T-helper 1 cell treated with Interleukin-12 subunit alpha and Interleukin-12 subunit beta and Interleukin-4 antibody, amounts not matched to agents 30 μg/mL and 1 μg/mL, for 36 hours (primary cell): Measurements from ENCODE around the gene PAM.
A peak's percentile ranks its signal among the peaks of the same experiment; 100 is the strongest.

Source experiments
- H3K27ac Mint-ChIP-seq: one replicate; pipeline ENCODE4 v1.8.0; 2021; ENCODE audit warnings: mild to moderate bottlenecking, mixed read lengths
- H3K27me3 Mint-ChIP-seq: one replicate; pipeline ENCODE4 v1.8.0; 2021; ENCODE audit warnings: low read depth, mixed read lengths
- H3K36me3 Mint-ChIP-seq: one replicate; pipeline ENCODE4 v1.8.0; 2021; ENCODE audit warnings: low read depth, mixed read lengths
- H3K4me1 Mint-ChIP-seq: one replicate; pipeline ENCODE4 v1.8.0; 2021; ENCODE audit warnings: low read depth, mixed read lengths
- H3K4me3 Mint-ChIP-seq: one replicate; pipeline ENCODE4 v1.8.0; 2021; ENCODE audit warnings: mild to moderate bottlenecking, moderate library complexity, mixed read lengths
- H3K9me3 Mint-ChIP-seq: one replicate; pipeline ENCODE4 v1.8.0; 2021; ENCODE audit warnings: mixed read lengths

Gene PAM

DNA sequence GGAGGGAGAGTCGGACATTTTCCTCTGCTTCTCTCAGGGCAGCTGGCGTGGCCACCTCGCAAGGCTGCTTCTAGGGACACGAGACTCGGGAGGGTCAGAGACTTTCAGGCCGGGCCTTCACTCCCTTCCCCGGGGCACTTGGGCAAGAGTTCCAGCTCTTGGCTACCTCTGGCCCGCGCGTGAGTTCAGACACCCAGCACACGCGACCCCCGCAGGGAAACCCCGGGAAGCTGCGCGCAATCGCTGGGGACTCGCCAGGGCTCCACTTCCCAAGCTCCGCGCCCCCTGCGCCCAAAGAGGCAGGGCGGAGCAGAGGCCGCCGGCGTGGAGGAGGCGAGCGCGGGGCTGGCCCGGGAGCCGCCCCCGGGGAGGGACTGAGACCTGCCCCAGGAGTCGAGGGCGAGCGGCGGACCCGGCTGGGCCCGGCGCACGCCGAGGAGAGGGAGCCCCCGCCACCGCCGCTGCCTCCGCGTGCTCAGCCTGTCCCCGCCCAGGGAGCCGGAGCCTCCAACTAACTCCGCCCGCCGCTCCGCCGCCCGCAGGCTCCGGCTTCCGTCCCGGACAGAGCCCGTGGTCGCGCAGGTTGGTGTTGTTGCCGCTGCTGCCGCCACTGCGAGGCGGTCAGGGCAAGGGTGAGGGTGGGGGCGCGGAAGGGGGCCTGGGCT, at the start of gene PAM:
Gene PAM, plus strand, starts transcription at position 539 of the 665 bp plus-strand sequence. CDS start 110,891 bp downstream, outside the sequence.
- peaks cover 1% of the 10 kb centered on the region for H3K36me3 Mint-ChIP-seq
- peak within 1 kb of the TSS; percentile 94 for H3K4me3 Mint-ChIP-seq
- peak within 1 kb of the TSS; percentile 92 for H3K27ac Mint-ChIP-seq
- peaks cover 14% of the 10 kb centered on the region for H3K27me3 Mint-ChIP-seq
- no peaks in the 10 kb centered on the region for H3K9me3 Mint-ChIP-seq
- H3K4me1 Mint-ChIP-seq = peaks cover 32% of the 10 kb centered on the region

DNA sequence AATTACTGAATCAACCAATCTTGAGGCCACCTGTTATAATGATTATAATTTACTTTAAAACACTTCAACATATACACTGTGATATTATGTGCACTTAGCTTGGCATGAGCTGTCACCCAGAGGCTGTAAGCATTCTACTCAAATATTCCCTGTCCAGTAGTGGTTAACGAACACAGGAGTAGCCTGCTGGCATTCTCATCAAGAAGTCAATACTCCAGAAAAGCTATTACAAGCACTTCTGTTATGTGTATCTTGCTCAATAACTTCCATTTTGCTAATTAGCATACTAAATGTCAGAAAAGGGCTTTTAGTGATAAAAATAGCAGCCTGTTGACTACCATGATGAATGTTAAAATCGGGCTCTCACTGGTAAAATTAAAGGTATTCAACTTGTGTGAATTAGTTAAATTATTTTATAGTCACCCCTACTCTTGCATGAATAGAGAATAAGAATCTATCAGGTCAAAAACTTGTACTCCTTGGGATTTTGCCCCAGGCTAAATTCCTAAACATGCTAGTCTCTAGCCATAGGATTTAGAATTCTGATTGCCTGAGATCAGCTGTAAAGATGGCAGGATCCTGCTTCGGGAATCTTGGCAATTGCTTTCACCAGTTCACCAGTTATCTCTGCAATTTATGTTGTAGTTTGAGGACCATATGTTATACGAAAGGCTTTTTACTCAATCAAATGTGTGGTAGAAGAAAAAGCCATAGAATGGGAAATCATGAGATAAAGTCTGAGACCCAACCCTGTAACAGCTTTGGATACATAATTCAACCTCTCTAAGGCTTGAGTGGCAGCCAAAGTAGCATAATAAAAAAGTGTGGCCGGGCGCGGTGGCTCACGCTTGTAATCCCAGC, 43.4 kb upstream of the PAM start:
- Mint-ChIP-seq H3K36me3 (no peaks in the 10 kb centered on the region), H3K27me3 (peaks cover 9% of the 10 kb centered on the region), H3K4me3 (no peak overlapping the region), H3K9me3 (no peaks in the 10 kb centered on the region), H3K4me1 (no peaks in the 10 kb centered on the region), H3K27ac (no peak overlapping the region)

DNA sequence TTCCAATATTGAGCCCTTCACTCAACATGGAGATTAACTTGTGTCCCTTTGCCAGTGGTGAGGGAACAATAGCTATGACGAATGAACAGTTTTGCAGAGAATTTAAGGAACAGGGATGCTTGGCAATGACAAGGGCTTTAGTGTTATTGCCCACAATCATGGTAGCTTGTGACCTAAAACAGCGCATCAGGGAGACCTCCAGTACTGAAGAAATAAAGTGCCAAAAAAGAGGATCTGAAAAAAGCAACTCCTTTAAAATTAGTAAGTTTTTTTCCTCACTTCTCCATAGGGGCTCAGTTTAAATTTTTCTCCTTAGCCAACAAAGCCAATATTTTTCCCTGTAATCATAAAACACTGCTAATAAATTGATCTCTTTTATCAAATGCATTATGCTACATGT, 41.8 kb upstream of the PAM start:
- Mint-ChIP-seq H3K36me3 (no peaks in the 10 kb centered on the region), H3K9me3 (no peaks in the 10 kb centered on the region)

DNA sequence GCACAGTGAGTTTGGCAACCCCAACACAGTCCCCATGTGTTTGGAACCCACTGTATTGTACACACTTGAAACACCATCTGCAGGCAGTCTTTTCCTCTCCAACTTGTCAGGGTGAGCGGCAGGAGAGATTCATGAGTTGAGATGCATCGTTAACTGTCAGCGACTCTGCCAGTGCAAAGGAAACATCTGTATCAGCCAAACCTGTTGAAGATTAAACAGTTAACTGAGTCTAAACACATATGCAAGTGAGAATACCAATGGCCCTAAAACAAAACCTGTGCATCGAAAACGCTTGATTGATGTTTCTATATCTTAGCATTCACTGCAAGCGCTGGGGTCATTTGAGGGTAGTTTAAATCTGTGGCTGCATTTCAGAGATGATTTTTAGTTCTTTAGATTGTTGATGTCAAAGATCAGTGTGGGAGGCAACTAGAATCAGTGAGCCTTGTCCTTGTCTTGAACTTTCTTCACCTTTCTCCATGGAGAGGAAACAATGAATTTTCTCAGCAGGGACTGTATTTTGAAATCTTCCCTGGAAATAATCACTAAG, 41.3 kb upstream of the PAM start:
- H3K27me3 Mint-ChIP-seq = peaks cover 5% of the 10 kb centered on the region
- no peaks in the 10 kb centered on the region for H3K9me3 Mint-ChIP-seq
- no peaks in the 10 kb centered on the region for H3K36me3 Mint-ChIP-seq
- no peak overlapping the region for H3K4me3 Mint-ChIP-seq
- H3K27ac Mint-ChIP-seq = no peak overlapping the region
- H3K4me1 Mint-ChIP-seq = no peaks in the 10 kb centered on the region

More for the DNA sequence above, 41.8 kb upstream of the PAM start:
- H3K27me3 Mint-ChIP-seq = peaks cover 5% of the 10 kb centered on the region
- H3K4me3 Mint-ChIP-seq = no peak overlapping the region
- no peak overlapping the region for H3K27ac Mint-ChIP-seq
- no peaks in the 10 kb centered on the region for H3K4me1 Mint-ChIP-seq

DNA sequence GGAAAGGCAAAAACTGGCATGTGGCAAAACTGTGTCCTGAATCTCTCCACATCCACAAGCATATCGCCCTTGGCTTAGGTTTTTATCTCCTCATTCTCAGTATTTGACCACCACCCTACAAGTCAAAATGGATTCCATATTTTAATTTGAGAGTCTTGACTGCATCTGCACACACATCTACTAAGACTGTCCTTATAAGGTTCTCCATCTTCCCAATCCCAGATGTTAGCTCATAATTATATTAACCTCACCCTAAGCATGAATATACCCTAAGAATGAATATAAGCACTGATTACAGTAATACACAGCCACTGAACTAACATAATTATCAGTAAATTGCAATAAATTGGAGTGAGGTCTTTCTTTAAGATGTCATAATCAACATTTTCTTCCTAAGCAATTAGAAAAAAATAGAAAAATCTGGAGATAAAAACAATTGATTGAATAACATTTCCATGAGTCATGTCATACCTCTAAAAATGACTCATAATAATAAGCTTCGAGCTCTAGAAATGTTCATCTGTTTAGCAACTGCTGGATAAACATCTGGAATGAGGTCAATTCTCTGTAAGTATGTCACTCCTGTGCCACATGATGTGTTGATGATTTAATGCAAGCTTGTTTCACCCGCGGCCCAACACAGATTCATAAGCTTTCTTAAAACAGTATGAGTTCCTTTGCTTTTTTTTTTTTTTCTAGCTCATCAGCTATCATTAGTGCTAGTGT, 39.9 kb upstream of the PAM start:
- Mint-ChIP-seq H3K36me3 (no peaks in the 10 kb centered on the region), H3K4me1 (no peaks in the 10 kb centered on the region), H3K27me3 (peaks cover 11% of the 10 kb centered on the region), H3K27ac (no peak overlapping the region), H3K9me3 (no peaks in the 10 kb centered on the region), H3K4me3 (no peak overlapping the region)

DNA sequence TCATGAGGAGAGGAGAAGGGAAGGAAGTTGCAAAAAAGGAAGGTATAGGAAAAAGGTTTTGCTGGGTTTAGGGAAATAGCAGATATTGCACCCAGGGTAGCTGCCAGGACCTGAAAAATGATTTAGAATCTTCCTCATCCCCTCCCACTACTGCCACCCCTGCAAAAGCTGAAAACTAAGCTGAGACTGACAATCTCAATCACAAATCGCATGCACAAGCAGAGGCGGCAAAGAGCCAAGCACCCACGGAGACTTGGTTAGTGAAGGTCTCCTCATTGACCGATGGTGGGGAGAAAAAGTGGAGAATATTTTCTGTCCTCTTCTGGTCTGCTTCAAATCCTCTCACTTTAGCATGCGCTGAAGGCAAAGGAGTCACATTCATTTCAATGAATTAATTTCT, 39.1 kb upstream of the PAM start:
- peaks cover 11% of the 10 kb centered on the region for H3K27me3 Mint-ChIP-seq
- H3K4me1 Mint-ChIP-seq = no peaks in the 10 kb centered on the region
- H3K4me3 Mint-ChIP-seq = no peak overlapping the region
- no peak overlapping the region for H3K27ac Mint-ChIP-seq
- no peaks in the 10 kb centered on the region for H3K36me3 Mint-ChIP-seq
- no peaks in the 10 kb centered on the region for H3K9me3 Mint-ChIP-seq

DNA sequence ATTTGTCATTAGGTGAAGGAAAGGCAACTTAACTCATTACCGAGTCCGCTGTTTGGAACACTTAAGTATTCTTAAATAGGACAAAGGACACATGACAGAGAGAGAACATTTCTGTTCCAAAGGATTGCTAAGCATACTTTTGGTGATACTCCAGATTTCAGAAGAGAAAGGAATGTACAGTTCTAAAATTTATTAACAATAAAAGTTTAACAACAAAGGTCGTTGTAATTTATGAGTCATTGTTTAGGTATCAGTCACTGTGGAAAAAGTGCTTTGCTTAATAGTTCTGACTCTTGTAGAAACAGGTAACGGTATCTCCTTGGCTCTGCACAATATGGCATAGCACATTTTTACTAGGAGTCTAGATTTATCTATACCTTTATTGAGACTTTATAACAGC, 36.3 kb upstream of the PAM start:
- H3K4me3 Mint-ChIP-seq = no peak overlapping the region
- no peaks in the 10 kb centered on the region for H3K36me3 Mint-ChIP-seq
- H3K27ac Mint-ChIP-seq = no peak overlapping the region
- H3K9me3 Mint-ChIP-seq = peaks cover 7% of the 10 kb centered on the region
- peaks cover 18% of the 10 kb centered on the region for H3K27me3 Mint-ChIP-seq
- H3K4me1 Mint-ChIP-seq = no peaks in the 10 kb centered on the region

DNA sequence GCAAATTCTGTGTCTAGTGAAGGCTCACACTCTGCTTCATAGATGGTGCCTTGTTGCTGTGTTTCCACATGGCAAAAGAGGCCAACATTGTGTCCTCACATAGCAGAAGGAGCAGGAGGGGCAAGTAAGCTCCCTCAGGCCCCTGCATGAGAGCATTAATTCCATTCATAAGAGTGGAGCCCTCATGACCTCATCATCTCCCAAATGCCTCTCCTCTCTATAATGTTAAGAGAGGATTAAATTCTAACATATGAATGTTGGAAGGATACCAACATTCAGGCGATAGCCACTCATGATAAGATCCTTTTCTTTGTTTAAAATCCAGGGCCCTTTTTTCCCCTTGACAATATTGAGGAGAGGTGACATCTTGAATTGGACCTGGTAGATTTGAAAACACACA, 35.2 kb upstream of the PAM start:
- Mint-ChIP-seq H3K4me3 (no peak overlapping the region), H3K27ac (no peak overlapping the region), H3K36me3 (no peaks in the 10 kb centered on the region), H3K27me3 (peaks cover 20% of the 10 kb centered on the region), H3K9me3 (peaks cover 7% of the 10 kb centered on the region), H3K4me1 (no peaks in the 10 kb centered on the region)

DNA sequence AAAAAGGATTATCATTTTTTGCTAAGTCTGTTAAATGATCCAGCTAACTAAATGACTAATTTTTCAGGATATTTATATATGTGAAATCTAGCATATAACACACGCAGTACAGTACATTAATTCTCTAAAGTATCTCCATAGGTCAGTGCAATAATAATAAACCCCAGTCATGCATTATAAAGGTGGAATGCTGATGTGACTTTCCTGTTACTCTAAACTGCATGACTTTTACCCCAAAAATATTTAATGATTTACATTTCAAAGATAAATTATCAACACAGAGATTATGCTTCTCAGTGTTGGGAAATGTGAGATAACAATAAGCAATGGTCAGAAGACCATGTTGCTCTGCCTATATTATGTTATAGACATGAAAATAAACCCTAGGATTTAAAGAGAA, 34.1 kb upstream of the PAM start:
- Mint-ChIP-seq H3K4me3 (no peak overlapping the region), H3K9me3 (peaks cover 7% of the 10 kb centered on the region), H3K4me1 (no peaks in the 10 kb centered on the region), H3K27me3 (peaks cover 25% of the 10 kb centered on the region), H3K36me3 (no peaks in the 10 kb centered on the region), H3K27ac (no peak overlapping the region)

DNA sequence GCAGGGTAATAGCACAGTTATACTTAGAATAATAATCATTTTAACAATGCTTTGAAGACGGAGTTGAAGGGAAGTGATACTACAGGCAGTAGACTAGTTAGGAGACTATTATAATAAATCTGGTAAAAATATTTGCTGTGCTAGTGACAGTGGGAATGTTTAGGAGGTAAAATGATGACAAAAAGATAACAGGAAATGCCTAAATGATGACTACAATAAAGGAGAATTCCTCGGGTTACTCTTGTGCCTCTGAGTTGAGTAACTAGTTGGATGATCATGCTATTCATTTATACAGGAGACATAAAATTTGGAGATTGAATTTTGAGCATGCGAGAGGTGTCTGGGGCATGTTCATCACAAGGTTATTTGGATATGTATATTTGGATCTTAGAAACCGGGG, 32.2 kb upstream of the PAM start:
- Mint-ChIP-seq H3K36me3 (no peaks in the 10 kb centered on the region), H3K4me3 (no peak overlapping the region), H3K27me3 (peaks cover 36% of the 10 kb centered on the region), H3K4me1 (no peaks in the 10 kb centered on the region), H3K27ac (no peak overlapping the region), H3K9me3 (peaks cover 7% of the 10 kb centered on the region)

DNA sequence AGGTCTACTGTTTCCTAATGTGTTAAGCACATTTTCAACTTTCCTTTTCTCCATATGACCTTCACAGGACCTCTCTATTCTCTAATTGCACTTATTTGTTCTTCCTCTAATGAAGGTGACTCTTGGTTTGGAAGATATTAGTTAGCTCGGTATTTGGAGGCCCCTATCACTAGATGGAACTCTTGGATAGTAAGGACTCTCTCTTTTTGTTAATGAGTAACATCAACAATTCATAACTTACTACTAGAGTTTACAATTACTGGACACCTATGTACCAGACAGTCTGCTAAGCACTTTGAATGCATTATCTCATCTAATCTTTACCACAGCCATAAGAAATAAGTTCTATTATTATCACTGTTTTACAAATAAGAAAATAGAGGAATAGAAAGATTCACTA, 23.4 kb upstream of the PAM start:
- H3K4me1 Mint-ChIP-seq = no peaks in the 10 kb centered on the region
- H3K9me3 Mint-ChIP-seq = no peaks in the 10 kb centered on the region
- H3K36me3 Mint-ChIP-seq = no peaks in the 10 kb centered on the region
- no peak overlapping the region for H3K4me3 Mint-ChIP-seq
- no peak overlapping the region for H3K27ac Mint-ChIP-seq
- peaks cover 26% of the 10 kb centered on the region for H3K27me3 Mint-ChIP-seq

DNA sequence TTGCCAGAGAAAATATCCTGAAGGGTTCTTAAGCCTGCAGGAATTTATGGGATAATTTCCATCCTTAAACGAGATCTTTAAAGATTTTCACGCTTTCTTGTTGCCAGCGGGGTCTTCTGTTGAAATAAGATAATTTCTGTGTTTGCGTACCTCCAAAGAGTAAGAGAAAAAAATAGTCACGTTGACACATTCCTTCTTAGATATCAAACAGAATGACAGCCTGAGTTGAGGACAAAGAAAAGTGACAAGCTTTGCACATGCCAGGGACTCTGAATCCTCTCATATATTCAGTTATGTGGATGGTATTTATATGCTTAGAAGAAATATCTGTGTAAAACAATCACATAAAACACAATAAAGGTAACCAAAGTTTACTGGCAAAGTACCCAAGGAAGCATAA, 21.6 kb upstream of the PAM start:
- peaks cover 24% of the 10 kb centered on the region for H3K27me3 Mint-ChIP-seq
- no peaks in the 10 kb centered on the region for H3K9me3 Mint-ChIP-seq
- H3K4me1 Mint-ChIP-seq = no peaks in the 10 kb centered on the region
- no peak overlapping the region for H3K4me3 Mint-ChIP-seq
- H3K27ac Mint-ChIP-seq = no peak overlapping the region
- H3K36me3 Mint-ChIP-seq = no peaks in the 10 kb centered on the region

DNA sequence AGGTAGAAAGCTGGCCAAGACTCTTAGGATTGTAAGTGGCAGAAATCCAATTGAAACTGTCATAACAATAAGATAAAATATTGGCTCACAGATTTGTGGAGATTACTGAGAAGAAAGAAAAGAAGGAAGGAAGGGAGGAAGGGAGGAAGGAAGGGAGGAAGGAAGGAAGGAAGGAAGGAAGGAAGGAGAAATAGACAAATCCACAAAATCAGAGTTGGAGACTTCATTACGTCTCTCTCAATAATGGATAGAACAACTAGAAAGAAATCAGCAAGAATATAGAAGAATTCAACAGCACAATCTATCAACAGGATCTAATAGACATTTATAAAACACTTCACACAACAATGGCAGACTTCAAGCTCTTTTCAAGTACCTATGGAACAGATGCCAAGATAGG, 17.9 kb upstream of the PAM start:
- Mint-ChIP-seq H3K4me3 (no peak overlapping the region), H3K27ac (no peak overlapping the region), H3K9me3 (no peaks in the 10 kb centered on the region), H3K27me3 (peaks cover 14% of the 10 kb centered on the region), H3K4me1 (no peaks in the 10 kb centered on the region), H3K36me3 (no peaks in the 10 kb centered on the region)

DNA sequence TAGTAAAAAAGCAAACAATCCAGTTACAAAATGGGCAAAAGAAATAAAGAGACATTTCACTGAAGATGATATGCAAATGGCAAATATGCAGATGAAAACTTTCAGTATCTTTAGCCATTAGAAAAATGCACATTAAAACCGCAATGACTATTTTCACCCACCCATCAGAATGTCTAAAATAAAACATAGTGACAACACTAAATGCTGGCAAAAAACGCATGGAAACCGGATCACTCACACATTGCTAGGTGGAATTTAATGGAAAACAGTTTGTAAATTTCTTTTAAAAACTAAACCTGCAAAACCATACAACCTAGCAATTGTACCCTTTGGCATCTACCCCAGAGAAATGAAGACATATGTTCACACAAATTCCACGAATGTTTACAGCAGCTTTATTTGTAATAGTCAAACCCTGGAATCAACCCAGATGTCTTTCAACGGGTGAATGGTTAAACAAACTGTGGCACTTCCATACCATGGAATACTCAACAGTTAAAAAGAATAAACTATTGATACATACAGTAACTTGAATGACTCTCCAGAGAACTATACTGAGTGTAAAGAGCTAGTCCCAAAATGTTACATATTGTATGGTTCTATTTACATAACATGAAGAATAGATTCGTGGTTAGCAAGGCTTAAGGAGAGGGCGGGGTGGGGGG, 17.2 kb upstream of the PAM start:
- Mint-ChIP-seq H3K36me3 (no peaks in the 10 kb centered on the region), H3K27me3 (peaks cover 16% of the 10 kb centered on the region), H3K27ac (no peak overlapping the region), H3K9me3 (no peaks in the 10 kb centered on the region), H3K4me3 (no peak overlapping the region), H3K4me1 (no peaks in the 10 kb centered on the region)
